Measurements from ENCODE around the gene FRG1. TPM values are rescaled to one million over a fixed set of nuclear protein-coding genes. Genes with fewer than 3 reads are reported as not detected.
"Not testable (repeated sequence)": the region's sequence is repeated elsewhere in the genome, so short reads cannot be mapped to it uniquely, and the experiment has no call there.

FRG1 gene
- total RNA-seq (2022) = 29.4 and 40.0 TPM in 2 replicates
- percentile 75 among the genes with signal in this experiment for Bru-seq, nascent RNA
- percentile 58 among the genes with signal in this experiment for BruChase-seq, experiment 1, labeled RNA remaining after a 2-hour chase
- BruChase-seq, experiment 2, labeled RNA remaining after a 6-hour chase = percentile 59 among the genes with signal in this experiment
- long read RNA-seq, transcript FRG1-201 (9 exons, 1,074 nt) = major isoform, 45 of 49 reads
- long read RNA-seq, partial matches to known transcripts = 0 of 49 reads
- long read RNA-seq, other reads (novel, unspliced or antisense) = 4 of 49 reads

DNA sequence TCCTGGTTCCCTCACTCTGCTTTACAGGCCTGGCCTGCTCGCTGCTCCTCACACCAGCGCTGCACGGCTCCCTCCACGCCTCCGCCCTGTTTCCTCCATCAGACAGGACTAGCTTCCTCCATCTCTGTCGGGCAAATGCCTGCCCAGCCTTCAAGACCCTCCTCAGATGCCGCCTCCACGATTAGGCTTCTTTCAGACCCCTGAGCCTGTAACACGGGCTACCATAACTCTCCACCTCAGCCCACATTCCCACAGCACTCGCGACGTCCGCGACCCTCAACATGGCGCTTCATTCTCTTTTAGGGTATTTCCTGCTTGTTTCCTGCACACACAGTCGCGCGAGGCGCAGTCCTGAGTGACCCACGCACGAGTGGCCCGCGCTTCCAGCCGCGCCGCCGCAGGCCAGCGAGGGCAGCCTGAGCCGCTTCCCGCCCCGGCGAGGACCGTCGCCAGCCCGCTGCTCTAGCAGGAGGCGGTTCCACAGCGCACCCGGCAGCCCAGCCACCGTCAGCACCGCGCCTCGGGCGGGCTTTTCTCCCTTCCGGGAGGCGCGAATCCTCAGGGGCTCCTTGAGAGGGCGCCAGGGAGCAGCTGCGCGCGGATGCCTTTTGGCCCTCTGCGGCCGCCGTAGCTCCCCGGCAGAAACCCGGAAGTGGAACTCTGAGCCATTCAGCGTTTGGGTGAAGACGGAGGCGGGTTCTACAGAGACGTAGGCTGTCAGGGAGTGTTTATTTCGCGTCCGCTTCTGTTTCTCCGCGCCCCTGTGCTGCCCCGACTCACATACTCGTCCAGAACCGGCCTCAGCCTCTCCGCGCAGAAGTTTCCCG lies at the start of gene FRG1:
FRG1 (plus strand) TSS at position 695 of the 827 bp plus-strand sequence. CDS start 138 bp downstream, outside the sequence.
- TF ChIP-seq, protein P1, sequence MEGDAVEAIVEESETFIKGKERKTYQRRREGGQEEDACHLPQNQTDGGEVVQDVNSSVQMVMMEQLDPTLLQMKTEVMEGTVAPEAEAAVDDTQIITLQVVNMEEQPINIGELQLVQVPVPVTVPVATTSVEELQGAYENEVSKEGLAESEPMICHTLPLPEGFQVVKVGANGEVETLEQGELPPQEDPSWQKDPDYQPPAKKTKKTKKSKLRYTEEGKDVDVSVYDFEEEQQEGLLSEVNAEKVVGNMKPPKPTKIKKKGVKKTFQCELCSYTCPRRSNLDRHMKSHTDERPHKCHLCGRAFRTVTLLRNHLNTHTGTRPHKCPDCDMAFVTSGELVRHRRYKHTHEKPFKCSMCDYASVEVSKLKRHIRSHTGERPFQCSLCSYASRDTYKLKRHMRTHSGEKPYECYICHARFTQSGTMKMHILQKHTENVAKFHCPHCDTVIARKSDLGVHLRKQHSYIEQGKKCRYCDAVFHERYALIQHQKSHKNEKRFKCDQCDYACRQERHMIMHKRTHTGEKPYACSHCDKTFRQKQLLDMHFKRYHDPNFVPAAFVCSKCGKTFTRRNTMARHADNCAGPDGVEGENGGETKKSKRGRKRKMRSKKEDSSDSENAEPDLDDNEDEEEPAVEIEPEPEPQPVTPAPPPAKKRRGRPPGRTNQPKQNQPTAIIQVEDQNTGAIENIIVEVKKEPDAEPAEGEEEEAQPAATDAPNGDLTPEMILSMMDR (IDR thresholded peaks at IDR 0.05; ENCODE audit: insufficient read depth in 1 of 2, low read depth in 1 of 2, low read length in 1 of 2, severe bottlenecking in 1 of 2, unreplicated experiment in 1 of 2) = peak; percentile 88 to 95
- H3K4me1 ChIP-seq = 0 out of 2 replicates have a peak, but pooled peaks cover 3% of the 10 kb centered on the region
- H3K4me3 ChIP-seq (ENCODE audit: low read depth, low read length) = peak within 1 kb of the TSS; percentile 73
- no peaks in the 10 kb centered on the region for H3K9me3 ChIP-seq
- Mint-ChIP-seq H3K4me3 (ENCODE audit: unreplicated experiment) (peak within 1 kb of the TSS; percentile 91), H3K9me3 (ENCODE audit: unreplicated experiment) (no peaks in the 10 kb centered on the region), H3K36me3 (ENCODE audit: insufficient read depth, unreplicated experiment) (peaks cover 8% of the 10 kb centered on the region), H3K4me1 (ENCODE audit: low read depth, unreplicated experiment) (peaks cover 5% of the 10 kb centered on the region), H3K27ac (ENCODE audit: unreplicated experiment) (peak within 1 kb of the TSS; percentile 82), H3K27me3 (ENCODE audit: insufficient read depth, unreplicated experiment) (no peaks in the 10 kb centered on the region)
- CTCF ChIA-PET = no interaction called here
- H3K36me3 ChIP-seq (ENCODE audit: control insufficient read depth, insufficient read depth, low read length) = no peaks in the 10 kb centered on the region
- TSS peak; percentile 56 for BruUV-seq (replicated peaks)
- no peaks in the 10 kb centered on the region for H3K27me3 ChIP-seq (replicated peaks; ENCODE audit: control insufficient read depth, insufficient read depth, low read length)
- POLR2A ChIA-PET = no interaction called here
- DNase-seq = peak; percentile 92 to 96
- intact Hi-C loops (cut with micrococcal nuclease; ENCODE audit: unreplicated experiment) = no loop called here

DNA sequence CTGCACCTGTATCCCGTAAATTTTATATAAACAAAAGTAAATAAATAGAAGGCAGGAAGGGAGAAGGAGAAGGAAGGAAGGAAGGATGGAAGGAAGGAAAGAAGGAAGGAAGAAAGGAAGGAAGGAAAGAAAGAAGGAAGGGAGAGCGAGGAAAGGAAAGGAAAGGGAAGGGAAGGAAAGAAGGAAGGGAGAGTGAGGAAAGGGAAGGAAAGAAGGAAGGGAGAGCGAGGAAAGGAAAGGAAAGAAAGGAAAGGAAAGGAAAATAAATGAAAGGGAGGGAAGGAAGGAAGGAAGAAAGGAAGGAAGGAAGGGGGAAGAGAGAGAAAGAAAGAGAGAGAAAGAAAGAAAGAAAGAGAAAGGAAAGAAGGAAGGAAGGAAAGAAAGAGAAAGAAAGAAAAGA lies 43.0 kb upstream of the FRG1 start:
- TF ChIP-seq, protein P1 (IDR thresholded peaks at IDR 0.05; ENCODE audit: insufficient read depth in 1 of 2, low read depth in 1 of 2, low read length in 1 of 2, severe bottlenecking in 1 of 2, unreplicated experiment in 1 of 2) = no peak
- Mint-ChIP-seq H3K9me3 (ENCODE audit: unreplicated experiment) (peaks cover 27% of the 10 kb centered on the region), H3K4me1 (ENCODE audit: low read depth, unreplicated experiment) (no peaks in the 10 kb centered on the region), H3K27me3 (ENCODE audit: insufficient read depth, unreplicated experiment) (peaks cover 7% of the 10 kb centered on the region), H3K36me3 (ENCODE audit: insufficient read depth, unreplicated experiment) (no peaks in the 10 kb centered on the region), H3K27ac (ENCODE audit: unreplicated experiment) (no peak overlapping the region), H3K4me3 (ENCODE audit: unreplicated experiment) (no peak overlapping the region)
- no peaks in the 10 kb centered on the region for H3K27me3 ChIP-seq (replicated peaks; ENCODE audit: control insufficient read depth, insufficient read depth, low read length)
- intact Hi-C loops (cut with micrococcal nuclease; ENCODE audit: unreplicated experiment) = no loop called here
- H3K36me3 ChIP-seq (ENCODE audit: control insufficient read depth, insufficient read depth, low read length) = no peaks in the 10 kb centered on the region
- ChIA-PET CTCF (no interaction called here), POLR2A (no interaction called here)
- DNase-seq = no peak
- H3K4me3 ChIP-seq (ENCODE audit: low read depth, low read length) = no peak overlapping the region
- H3K9me3 ChIP-seq = no peaks in the 10 kb centered on the region
- H3K4me1 ChIP-seq = no peaks in the 10 kb centered on the region
- no TSS peak for BruUV-seq (replicated peaks)

DNA sequence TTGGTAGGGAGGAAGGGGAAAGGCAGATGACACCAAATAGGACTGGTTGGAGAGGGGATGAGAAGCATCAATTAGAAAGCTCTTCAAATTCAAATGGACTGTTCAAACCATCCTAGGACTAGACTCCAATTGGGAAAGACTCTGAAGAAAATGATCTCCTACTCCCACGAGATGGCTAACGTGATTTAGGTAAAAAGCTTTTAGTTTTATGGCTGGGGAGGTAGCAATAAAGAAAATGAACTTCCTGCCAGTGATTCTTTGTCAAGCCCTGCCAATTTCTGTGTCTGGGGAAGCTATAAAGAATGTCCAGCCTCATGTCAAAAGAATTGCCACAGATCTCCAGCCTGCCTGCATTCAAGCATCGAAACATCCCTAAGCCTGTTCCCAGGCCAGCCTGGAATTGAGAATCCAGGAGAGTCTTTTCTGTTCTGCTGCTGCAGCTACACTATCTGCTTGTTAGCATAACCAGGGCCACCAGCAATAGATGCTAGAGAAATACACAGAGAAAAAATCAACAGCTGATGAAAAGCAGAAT lies 41.1 kb upstream of the FRG1 start:
- DNase-seq; H3K27ac Mint-ChIP-seq (ENCODE audit: unreplicated experiment); H3K27me3 Mint-ChIP-seq (ENCODE audit: insufficient read depth, unreplicated experiment); H3K4me3 ChIP-seq (ENCODE audit: low read depth, low read length); CTCF ChIA-PET; H3K4me1 Mint-ChIP-seq (ENCODE audit: low read depth, unreplicated experiment); H3K4me3 Mint-ChIP-seq (ENCODE audit: unreplicated experiment); H3K9me3 ChIP-seq; H3K36me3 Mint-ChIP-seq (ENCODE audit: insufficient read depth, unreplicated experiment); H3K4me1 ChIP-seq; POLR2A ChIA-PET; BruUV-seq (replicated peaks); H3K36me3 ChIP-seq (ENCODE audit: control insufficient read depth, insufficient read depth, low read length); H3K27me3 ChIP-seq (replicated peaks; ENCODE audit: control insufficient read depth, insufficient read depth, low read length): not testable (repeated sequence)
- H3K9me3 Mint-ChIP-seq (ENCODE audit: unreplicated experiment) = peaks cover 27% of the 10 kb centered on the region
- intact Hi-C loops (cut with micrococcal nuclease; ENCODE audit: unreplicated experiment) = loop anchor here (5.0 kb wide), 1 partner anchor 462 kb away; no protein-coding TSS in a partner anchor
